Endothelial cell of umbilical vein (primary cell): Measurements from ENCODE around the gene STKLD1.

Experiments
- JUN ChIP-seq: IDR thresholded peaks from 2 replicates; pipeline ENCODE4 v1.6.1; 2011; ENCODE audit warnings: borderline replicate concordance, low read depth; ENCODE audit not compliant: insufficient read length, insufficient read depth
- POLR2A ChIP-seq: IDR thresholded peaks from 2 replicates; pipeline ENCODE4 v1.6.1; 2012; ENCODE audit warnings: low read depth, mild to moderate bottlenecking, control low read depth, low read length
- TF ChIP-seq, protein P1 (sequence below): IDR thresholded peaks from 2 replicates; pipeline ENCODE4 v1.6.1; 2011; ENCODE audit not compliant: insufficient read depth, insufficient read length
- TF ChIP-seq, protein P2 (sequence below), 2 donors: IDR thresholded peaks; 1 replicate in 1 of 2; 2 replicates in 1 of 2; pipeline ENCODE4 v1.5.1; 2011; ENCODE audit warnings: low read length in 2 of 2, mild to moderate bottlenecking in 2 of 2, moderate library complexity in 2 of 2, control low read depth in 1 of 2, inconsistent platforms in 1 of 2, low read depth in 1 of 2; ENCODE audit not compliant: insufficient read depth in 1 of 2; ENCODE audit errors: extremely low read depth in 1 of 2

DNA sequence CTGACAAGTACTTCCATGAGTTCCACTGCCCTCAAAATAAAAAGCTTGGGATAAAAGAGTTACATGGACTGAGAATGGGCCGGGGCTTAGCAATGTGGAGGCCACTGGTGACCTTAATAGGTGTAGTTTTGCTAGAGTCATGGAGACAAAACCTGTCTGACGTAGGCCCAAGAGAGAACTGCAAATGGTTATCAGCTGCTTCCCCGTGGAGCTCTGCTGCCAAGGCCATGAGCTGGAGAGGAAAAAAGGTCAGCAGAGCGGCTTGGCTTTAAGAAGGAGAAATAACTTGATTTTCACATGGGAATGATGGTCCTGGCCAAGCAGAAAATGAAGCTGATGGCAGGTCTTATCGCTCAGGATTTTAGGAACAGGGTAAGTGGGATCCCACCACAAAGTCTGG is 36.5 kb upstream of the STKLD1 start:
- TF ChIP-seq, protein P1, sequence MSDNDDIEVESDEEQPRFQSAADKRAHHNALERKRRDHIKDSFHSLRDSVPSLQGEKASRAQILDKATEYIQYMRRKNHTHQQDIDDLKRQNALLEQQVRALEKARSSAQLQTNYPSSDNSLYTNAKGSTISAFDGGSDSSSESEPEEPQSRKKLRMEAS = no peak
- TF ChIP-seq POLR2A = no peak
- TF ChIP-seq, protein P2, sequence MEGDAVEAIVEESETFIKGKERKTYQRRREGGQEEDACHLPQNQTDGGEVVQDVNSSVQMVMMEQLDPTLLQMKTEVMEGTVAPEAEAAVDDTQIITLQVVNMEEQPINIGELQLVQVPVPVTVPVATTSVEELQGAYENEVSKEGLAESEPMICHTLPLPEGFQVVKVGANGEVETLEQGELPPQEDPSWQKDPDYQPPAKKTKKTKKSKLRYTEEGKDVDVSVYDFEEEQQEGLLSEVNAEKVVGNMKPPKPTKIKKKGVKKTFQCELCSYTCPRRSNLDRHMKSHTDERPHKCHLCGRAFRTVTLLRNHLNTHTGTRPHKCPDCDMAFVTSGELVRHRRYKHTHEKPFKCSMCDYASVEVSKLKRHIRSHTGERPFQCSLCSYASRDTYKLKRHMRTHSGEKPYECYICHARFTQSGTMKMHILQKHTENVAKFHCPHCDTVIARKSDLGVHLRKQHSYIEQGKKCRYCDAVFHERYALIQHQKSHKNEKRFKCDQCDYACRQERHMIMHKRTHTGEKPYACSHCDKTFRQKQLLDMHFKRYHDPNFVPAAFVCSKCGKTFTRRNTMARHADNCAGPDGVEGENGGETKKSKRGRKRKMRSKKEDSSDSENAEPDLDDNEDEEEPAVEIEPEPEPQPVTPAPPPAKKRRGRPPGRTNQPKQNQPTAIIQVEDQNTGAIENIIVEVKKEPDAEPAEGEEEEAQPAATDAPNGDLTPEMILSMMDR (IDR thresholded peaks at IDR 0.05; ENCODE audit: extremely low read depth in 1 of 2, insufficient read depth in 1 of 2, low read depth in 1 of 2, low read length in 2 of 2) = no peak
- TF ChIP-seq JUN = no peak
